Non-pigmented ciliary epithelial cell (primary cell): ENCODE results near the gene CCNB1IP1.
"Not testable (repeated sequence)": the region's sequence is repeated elsewhere in the genome, so short reads cannot be mapped to it uniquely, and the experiment has no call there.

Experiments
- DNase-seq: peaks from one replicate; pipeline ENCODE4 v3.0.0-alpha.2; 2010; ENCODE audit warnings: low read depth

Gene CCNB1IP1

GRCh38 chr14:20332431-20332787 lies 670 bp downstream of the CCNB1IP1 start:
- no peak for DNase-seq

DNA sequence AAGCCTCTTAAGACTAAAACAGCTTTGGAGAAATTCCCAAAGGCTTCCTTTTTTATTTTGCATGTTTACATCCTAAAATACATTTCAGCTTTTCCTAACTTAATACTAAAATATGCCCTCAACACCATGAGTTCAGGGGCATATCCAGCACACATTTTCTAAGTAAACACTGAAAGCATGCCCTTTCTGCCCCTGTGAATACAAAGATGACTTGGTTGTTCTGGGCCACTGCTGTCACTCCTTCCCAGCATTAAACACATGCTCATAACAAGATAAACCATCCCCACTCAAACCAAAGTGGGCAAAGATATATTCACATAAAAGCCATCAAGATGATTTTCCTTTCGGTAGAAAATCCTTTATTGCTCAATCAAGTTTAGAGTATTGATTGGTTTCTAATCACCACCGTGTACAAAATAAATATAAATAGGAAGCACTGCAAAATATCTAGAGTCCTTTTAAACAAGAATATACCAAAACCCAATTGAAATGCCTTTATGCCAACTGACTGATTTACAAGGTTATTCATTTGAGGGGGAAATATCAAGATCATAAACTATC lies 1.9 kb downstream of the CCNB1IP1 start:
- DNase-seq, result no peak

- DNase-seq, result no peak
Measured at GRCh38 chr14:20329355-20329754, 3.7 kb downstream of the CCNB1IP1 start.

GRCh38 chr14:20328705-20329104 lies 4.4 kb downstream of the CCNB1IP1 start:
- no peak for DNase-seq

DNA sequence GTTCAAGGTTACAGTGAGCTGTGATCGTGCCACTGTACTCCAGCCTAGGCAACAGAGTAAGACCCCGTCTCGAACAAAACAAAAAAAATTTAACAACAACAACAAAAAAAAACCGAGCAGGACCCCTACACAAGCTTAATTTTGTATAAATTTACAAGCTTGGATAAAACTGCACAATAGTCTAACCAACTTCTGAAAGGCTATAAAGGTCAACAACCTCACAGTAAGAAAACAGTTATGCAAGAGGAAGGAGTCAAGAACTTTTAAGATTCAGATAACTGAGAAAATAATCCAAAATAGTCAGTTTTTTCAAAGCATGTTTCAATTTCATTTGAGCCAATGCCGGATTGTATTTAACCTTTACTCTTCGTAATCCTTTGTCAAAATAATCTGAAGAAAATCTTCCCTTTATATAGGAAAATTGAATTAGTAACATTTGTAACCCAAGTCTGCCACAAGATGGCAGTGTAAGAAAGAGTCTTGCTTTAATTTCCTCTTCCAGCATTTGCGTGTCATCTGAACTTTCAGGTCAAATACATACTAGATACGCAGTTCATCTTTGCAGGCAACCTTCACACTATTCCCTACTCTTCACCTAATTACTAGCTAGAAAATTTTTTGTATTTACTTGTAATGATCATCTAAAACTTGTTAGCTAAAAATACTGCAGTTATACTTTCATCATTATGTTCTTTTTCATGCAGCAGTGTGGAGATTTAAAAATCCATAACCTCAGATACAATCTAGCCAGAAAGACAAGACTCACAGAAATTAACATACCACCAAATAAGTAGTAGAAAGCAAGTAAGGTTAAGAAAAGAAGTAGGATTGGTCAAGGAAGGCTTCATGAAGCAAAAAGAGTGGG lies 5.8 kb downstream of the CCNB1IP1 start:
- no peak for DNase-seq

- no peak for DNase-seq
Measured at GRCh38 chr14:20317720-20318119, 15.4 kb downstream of the CCNB1IP1 start.

DNA sequence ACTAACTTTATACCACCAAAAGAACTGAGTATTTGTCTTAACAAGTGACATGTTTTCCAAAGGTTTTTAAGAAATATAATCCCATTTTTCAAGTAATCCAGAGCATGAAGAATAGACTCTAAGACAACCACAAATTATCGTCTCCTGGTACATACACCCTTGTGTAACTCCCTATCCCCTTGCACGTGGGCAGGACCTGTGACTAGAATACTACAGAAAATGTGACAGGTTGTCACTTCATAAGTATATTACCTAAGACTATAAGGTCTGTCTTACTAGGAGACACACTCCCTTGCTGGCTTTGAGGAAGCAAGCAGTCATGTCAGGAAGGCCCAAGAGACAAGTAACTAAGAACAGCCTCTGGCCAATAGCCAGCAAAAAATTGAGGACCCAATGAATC lies 19.1 kb downstream of the CCNB1IP1 start:
- DNase-seq, result no peak

- DNase-seq, result no peak
Measured at GRCh38 chr14:20306079-20306423, 27.0 kb downstream of the CCNB1IP1 start.

DNA sequence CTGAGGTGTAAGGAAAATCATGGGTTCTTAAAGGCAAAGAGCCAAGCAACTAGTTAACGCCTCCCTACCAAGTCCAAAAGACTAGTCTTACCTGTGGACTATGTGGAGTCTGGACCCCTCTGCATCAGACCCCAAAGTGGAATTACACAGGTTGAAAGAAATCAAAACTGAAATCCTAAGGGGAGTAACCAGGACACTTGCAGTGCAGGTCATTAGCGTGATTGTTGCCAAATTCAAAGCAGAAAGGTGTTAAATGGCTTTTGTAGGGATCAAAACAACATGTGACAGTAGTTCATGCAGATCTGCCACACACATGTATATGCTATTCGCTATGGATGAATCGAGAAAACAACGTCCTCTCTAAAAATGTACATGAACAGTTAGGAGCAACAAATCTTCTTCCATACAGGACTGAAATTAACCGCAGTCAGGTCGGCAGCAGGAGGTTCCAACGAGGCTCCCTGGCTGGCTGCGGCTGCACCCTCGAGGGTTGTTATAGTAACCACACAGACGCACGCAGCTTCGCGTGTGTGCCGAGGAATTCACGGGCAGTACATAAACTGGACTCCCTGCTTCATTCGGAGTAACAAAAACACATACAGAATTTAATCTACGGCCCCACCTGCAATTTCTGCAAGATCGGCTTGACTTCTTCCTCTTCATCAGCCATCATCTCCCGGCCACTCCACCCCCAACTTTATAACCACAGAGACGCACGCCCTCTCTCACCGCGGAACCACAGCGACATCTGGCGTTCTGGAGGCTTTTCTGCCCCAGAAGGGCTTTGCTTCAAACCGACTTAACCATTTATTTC lies 27.6 kb downstream of the CCNB1IP1 start, which contains the start of gene TTC5:
TSS of gene TTC5 (minus strand) at position 687 of the 814 bp plus-strand sequence. CDS start at position 673, 14 bp downstream.
- DNase-seq, result peak; percentile 60

- DNase-seq, result peak; percentile 27
Measured at GRCh38 chr14:20302042-20302755, 30.9 kb downstream of the CCNB1IP1 start.

DNA sequence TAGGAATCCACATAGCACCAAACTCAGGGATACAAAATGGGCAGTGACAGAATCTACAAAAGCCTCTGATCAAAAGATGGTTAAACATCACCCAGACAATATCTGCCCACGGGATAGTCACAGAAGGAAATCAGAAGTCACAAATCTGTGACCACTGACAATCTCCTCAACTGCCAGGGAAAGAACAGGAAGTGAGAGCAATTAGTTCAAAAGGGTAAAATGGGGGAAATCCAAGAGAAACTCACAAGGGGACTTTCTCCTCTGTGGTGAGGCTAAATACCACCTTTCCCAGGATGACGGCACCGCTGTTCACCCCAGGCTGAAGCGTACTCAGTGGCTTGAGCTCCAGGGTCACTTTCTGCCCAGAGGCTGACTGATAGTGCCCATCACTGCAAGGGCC lies 38.0 kb downstream of the CCNB1IP1 start:
- no peak for DNase-seq

DNA sequence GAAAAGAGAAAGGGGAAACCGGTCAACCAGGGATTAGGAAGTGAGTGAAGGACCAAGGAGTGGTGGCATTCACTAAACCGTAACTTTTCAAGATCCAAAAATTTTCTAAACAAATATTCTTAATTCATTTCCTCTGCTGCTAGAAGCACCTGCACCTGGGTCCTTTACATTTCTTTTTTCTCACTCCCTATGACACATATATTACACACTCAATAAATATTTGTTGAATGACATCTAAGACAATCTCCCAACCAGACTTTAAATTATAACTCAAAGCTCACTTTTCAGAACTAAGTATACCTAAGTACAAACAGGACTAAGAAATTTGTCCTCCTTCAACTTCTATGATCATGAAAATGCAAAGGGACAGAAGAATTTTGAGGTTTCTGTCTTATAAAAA lies 38.4 kb downstream of the CCNB1IP1 start:
- no peak for DNase-seq

GRCh38 chr14:20281998-20282397 lies 51.1 kb downstream of the CCNB1IP1 start:
- not testable (repeated sequence) for DNase-seq

DNA sequence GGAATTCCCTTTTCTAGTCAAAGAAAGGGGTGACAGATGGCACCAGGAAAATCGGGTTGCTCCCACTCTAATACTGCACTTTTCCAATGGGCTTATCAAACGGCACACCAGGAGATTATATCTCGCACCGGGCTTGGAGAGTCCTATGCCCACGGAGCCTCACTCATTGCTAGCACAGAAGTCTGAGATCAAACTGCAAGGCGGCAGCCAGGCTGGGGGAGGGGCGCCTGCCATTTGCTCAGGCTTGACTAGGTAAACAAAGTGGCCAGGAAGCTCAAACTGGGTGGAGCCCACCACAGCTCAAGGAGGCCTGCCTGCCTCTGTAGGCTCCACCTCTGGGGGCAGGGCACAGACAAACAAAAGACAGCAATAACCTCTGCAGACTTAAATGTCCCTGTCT lies 52.8 kb downstream of the CCNB1IP1 start:
- not testable (repeated sequence) for DNase-seq

DNA sequence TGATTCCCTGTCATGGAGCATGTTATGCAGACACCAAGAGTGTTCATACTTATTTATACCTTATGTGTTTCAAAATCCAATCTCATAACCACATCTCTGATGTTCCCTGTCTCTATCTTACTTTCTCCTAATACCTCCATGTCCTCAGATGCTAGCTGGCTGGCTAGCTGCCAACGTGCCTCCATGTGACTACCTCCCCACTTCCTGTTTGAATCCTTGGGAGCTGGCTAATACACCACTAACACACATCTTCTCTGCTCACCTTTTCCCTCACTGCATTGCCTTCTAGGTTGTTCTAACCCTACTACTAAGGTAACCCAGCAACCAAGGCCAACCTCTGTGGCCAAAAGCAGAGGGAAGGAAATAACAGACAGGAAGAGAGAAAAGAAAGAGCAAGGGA lies 54.7 kb downstream of the CCNB1IP1 start:
- DNase-seq, result peak; percentile 8

- DNase-seq, result no peak
Measured at GRCh38 chr14:20277409-20277808, 55.7 kb downstream of the CCNB1IP1 start.

DNA sequence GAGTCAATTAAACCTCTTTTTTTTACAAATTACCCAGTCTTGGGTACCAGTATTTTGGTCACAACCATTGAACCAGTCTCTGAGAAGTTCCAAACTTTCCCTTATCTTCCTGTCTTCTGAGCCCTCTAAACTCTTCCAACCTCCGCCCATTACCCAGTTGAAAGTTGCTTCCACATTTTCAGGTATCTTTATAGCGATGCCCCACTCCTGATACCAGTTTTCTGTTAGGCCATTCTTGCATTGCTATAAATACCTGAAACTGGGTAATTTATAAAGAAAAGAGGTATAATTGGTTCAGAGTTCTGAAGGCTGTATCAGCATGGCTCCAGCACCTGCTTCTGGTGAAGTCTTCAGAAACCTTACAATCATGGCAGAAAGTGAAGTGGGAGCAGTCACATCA lies 59.0 kb downstream of the CCNB1IP1 start:
- no peak for DNase-seq

GRCh38 chr14:20264361-20264760 lies 68.7 kb downstream of the CCNB1IP1 start:
- DNase-seq, result not testable (repeated sequence)

- peak; percentile 10 for DNase-seq
Measured at GRCh38 chr14:20262642-20263128, 70.4 kb downstream of the CCNB1IP1 start.
